Measurements from ENCODE around the gene OR7A10.

OR7A10 gene

GRCh38 chr19:14848822-14849221 lies at the start of gene OR7A10:
TSS of gene OR7A10 (minus strand) at chr19:14848922. CDS start at chr19:14841877, 7,045 bp downstream.
- DNase-seq (ENCODE audit: low read depth in 2 of 2): no peak

GRCh38 chr19:14890643-14891379 lies 42.1 kb upstream of the OR7A10 start:
- DNase-seq (ENCODE audit: low read depth in 2 of 2): no peak

GRCh38 chr19:14889994-14890642 lies 41.4 kb upstream of the OR7A10 start:
- DNase-seq (ENCODE audit: low read depth in 2 of 2): no peak

- DNase-seq (ENCODE audit: low read depth in 2 of 2): no peak
Observed at GRCh38 chr19:14886032-14886431, 37.3 kb upstream of the OR7A10 start, which contains the start of gene OR7A17. TSS of gene OR7A17 (minus strand) at chr19:14886132. CDS start at chr19:14881355, 4,777 bp downstream.

- DNase-seq (ENCODE audit: low read depth in 2 of 2): no peak
Observed at GRCh38 chr19:14871619-14872230, 23.0 kb upstream of the OR7A10 start.

- DNase-seq (ENCODE audit: low read depth in 2 of 2): no peak
Observed at GRCh38 chr19:14868497-14868896, 19.8 kb upstream of the OR7A10 start.

- no peak for DNase-seq (ENCODE audit: low read depth in 2 of 2)
Observed at GRCh38 chr19:14843578-14843977, 5.1 kb downstream of the OR7A10 start.

GRCh38 chr19:14843169-14843568 lies 5.6 kb downstream of the OR7A10 start:
- no peak for DNase-seq (ENCODE audit: low read depth in 2 of 2)

- no peak for DNase-seq (ENCODE audit: low read depth in 2 of 2)
Observed at GRCh38 chr19:14840206-14840605, 8.5 kb downstream of the OR7A10 start.

- no peak for DNase-seq (ENCODE audit: low read depth in 2 of 2)
Observed at GRCh38 chr19:14837391-14837790, 11.3 kb downstream of the OR7A10 start.

- DNase-seq (ENCODE audit: low read depth in 2 of 2): no peak
Observed at GRCh38 chr19:14835011-14835410, 13.7 kb downstream of the OR7A10 start, which contains the start of the genes OR7A5 and OR7C1. TSS of gene OR7A5 (minus strand) at chr19:14835185. CDS start at chr19:14828241, 6,944 bp downstream. TSS of gene OR7C1 (minus strand) at chr19:14835185. CDS start at chr19:14800136, 35,049 bp downstream.

GRCh38 chr19:14830702-14831101 lies 18.0 kb downstream of the OR7A10 start:
- no peak for DNase-seq (ENCODE audit: low read depth in 2 of 2)

GRCh38 chr19:14826006-14826405 lies 22.7 kb downstream of the OR7A10 start:
- no peak for DNase-seq (ENCODE audit: low read depth in 2 of 2)

- no peak for DNase-seq (ENCODE audit: low read depth in 2 of 2)
Observed at GRCh38 chr19:14821937-14822336, 26.8 kb downstream of the OR7A10 start.

- no peak for DNase-seq (ENCODE audit: low read depth in 2 of 2)
Observed at GRCh38 chr19:14818588-14818987, 30.1 kb downstream of the OR7A10 start.

GRCh38 chr19:14817052-14817451 lies 31.7 kb downstream of the OR7A10 start:
- DNase-seq (ENCODE audit: low read depth in 2 of 2): no peak

GRCh38 chr19:14814982-14815652 lies 33.6 kb downstream of the OR7A10 start:
- no peak for DNase-seq (ENCODE audit: low read depth in 2 of 2)

- DNase-seq (ENCODE audit: low read depth in 2 of 2): no peak
Observed at GRCh38 chr19:14809272-14810057, 39.3 kb downstream of the OR7A10 start.

- DNase-seq (ENCODE audit: low read depth in 2 of 2): no peak
Observed at GRCh38 chr19:14804765-14805164, 44.0 kb downstream of the OR7A10 start.

GRCh38 chr19:14798760-14799159 lies 50.0 kb downstream of the OR7A10 start:
- no peak for DNase-seq (ENCODE audit: low read depth in 2 of 2)

GRCh38 chr19:14796021-14796420 lies 52.7 kb downstream of the OR7A10 start:
- no peak for DNase-seq (ENCODE audit: low read depth in 2 of 2)

Data from activated CD8-positive, alpha-beta memory T cell treated with anti-CD3 and anti-CD28 coated beads for 4 hours (primary cell).